Retina (tissue), 1 donor: ENCODE data around the gene FOS.
"Not testable (repeated sequence)": the region's sequence is repeated elsewhere in the genome, so short reads cannot be mapped to it uniquely, and the experiment has no call there.

ENCODE experiments used
- DNase-seq: peaks from one replicate; pipeline ENCODE4 v3.0.0-alpha.2; 2016

FOS gene

DNA sequence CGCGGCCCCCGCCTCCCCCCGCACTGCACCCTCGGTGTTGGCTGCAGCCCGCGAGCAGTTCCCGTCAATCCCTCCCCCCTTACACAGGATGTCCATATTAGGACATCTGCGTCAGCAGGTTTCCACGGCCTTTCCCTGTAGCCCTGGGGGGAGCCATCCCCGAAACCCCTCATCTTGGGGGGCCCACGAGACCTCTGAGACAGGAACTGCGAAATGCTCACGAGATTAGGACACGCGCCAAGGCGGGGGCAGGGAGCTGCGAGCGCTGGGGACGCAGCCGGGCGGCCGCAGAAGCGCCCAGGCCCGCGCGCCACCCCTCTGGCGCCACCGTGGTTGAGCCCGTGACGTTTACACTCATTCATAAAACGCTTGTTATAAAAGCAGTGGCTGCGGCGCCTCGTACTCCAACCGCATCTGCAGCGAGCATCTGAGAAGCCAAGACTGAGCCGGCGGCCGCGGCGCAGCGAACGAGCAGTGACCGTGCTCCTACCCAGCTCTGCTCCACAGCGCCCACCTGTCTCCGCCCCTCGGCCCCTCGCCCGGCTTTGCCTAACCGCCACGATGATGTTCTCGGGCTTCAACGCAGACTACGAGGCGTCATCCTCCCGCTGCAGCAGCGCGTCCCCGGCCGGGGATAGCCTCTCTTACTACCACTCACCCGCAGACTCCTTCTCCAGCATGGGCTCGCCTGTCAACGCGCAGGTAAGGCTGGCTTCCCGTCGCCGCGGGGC is at the start of gene FOS:
Gene FOS (plus strand): TSS at position 407 of the 731 bp plus-strand sequence. CDS start 155 bp downstream, at position 562.
- peak; percentile 100 for DNase-seq

DNA sequence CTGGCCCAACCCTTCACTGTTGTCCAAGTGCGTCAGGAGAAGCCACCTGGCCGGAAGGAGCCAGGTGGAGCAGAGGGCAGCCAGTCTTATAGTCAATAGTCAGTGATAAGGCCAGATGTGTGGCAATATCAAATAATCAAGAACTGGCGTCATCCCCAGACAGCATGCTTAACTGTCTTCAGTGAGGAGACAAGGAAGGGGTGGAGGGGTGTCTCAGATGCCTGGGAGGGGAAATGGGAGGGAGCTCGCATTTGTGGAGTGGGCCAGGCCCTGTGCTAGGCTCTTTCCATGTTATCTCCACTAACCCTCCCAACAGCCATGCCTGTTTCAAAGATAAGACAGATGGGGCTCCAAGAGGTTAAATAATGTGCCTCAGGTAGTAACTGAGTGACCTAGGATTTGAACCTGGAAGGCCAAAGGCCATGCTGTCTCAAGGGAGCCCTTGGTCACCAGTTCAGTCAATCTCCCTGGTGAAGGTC is 48.9 kb upstream of the FOS start:
- DNase-seq, result no peak

GRCh38 chr14:75230140-75230792 is 48.4 kb upstream of the FOS start:
- DNase-seq, result no peak

- no peak for DNase-seq
These were observed 47.3 kb upstream of the FOS start for GRCh38 chr14:75231320-75231719.

GRCh38 chr14:75232191-75232590 is 46.4 kb upstream of the FOS start:
- no peak for DNase-seq

DNA sequence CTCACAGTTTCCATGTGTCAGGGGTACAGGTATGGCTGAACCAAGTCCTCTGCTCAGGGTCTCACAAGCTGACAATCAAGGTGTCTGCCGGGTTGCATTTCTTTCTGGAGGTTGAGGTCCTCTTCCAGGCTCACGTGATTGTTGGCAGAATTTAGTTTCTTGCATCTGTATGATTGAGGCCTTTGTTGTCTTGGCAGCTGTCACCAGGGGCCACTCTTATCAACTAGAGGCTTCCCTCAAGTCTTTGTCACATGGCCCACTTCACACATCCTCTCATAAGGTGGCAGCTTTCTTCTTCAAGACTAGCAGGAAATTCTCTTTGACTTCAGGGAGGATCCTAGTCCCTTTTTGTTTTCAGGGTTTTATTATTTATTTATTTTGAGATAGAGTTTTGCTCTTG is 46.0 kb upstream of the FOS start:
- DNase-seq, result no peak

GRCh38 chr14:75234173-75235115 is 44.2 kb upstream of the FOS start:
- DNase-seq, result no peak

GRCh38 chr14:75235198-75235597 is 43.4 kb upstream of the FOS start:
- DNase-seq, result not testable (repeated sequence)

- DNase-seq, result no peak
These were observed 42.2 kb upstream of the FOS start for GRCh38 chr14:75236467-75236866.

DNA sequence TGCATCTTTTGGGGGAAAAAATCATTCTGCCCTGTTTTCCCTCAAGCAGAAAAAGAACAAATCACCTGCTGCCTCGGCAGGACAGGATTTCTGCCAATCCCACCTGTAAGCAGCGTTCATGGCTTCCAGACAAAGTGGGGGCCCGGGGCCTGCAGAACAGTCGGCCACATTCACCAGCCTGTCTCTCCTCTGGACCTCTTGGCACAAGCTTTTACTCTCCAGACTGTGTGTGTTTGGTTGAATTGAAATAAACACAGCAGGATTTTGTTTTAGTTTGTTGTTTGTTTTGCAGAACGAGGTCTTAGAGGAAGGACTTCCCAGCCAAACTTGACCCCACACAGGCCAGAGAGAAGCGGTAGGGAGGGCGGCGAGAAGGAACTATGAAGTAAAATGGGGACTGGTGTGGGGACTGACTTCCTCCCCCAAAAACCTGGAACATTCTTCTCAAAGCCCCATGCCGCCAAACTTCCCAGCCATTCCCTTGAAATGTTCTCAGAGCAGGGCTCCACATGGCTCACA is 41.7 kb upstream of the FOS start:
- DNase-seq, result no peak

- DNase-seq, result peak; percentile 21
These were observed 39.7 kb upstream of the FOS start for GRCh38 chr14:75238756-75239455.

GRCh38 chr14:75240781-75241180 is 37.8 kb upstream of the FOS start:
- DNase-seq, result no peak

GRCh38 chr14:75242546-75243273 is 35.9 kb upstream of the FOS start:
- DNase-seq, result no peak

- DNase-seq, result no peak
These were observed 34.5 kb upstream of the FOS start for GRCh38 chr14:75244121-75244520.

GRCh38 chr14:75246546-75247285 is 31.9 kb upstream of the FOS start:
- no peak for DNase-seq

DNA sequence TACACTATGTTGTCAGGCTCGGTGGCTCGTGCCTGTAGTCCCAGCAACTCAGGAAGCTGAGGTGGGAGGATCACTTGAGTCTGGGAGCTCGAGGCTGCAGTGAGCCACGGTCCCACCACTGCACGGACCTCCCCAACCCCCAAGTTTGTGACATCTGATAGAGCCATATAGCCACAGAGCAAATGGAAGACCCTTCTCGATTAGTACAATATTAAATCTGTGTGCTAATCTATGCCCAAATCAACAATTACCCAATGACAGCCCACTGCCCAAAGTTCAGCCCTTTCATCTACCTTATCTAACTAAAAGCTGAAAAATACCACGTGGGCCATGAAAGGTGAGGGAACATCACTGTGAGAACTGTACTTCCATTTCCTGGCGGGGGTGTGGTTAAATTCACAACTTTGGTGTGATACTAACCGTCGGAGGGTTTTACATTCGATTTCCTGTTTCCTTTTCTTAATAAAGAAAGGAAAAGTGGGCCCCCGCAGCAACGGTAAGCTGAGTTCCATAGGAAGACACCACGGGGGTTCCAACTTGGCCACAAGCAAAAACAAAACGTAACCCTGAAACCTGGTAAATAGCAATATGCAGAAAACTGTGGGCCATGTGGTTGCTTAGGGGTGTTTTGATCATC is 31.2 kb upstream of the FOS start:
- no peak for DNase-seq

- no peak for DNase-seq
These were observed 30.7 kb upstream of the FOS start for GRCh38 chr14:75247939-75248338.

- DNase-seq, result no peak
These were observed 29.2 kb upstream of the FOS start for GRCh38 chr14:75249251-75249957.

- DNase-seq, result no peak
These were observed 28.7 kb upstream of the FOS start for GRCh38 chr14:75249958-75250336.

GRCh38 chr14:75250800-75251199 is 27.8 kb upstream of the FOS start:
- DNase-seq, result no peak
